Loucy (cell line): ENCODE data around the gene TTC29.

Source experiments
- EZH2phosphoT487 ChIP-seq: fragments of 200-600 bp; IDR thresholded peaks from 2 replicates; pipeline ENCODE4 v1.6.1; 2018; ENCODE audit warnings: antibody characterized with exemption, mild to moderate bottlenecking, moderate library complexity, borderline replicate concordance
- TF ChIP-seq, protein P1 (sequence below): fragments of 200-600 bp; sonication (generic); conservative IDR thresholded peaks from 2 replicates; pipeline ENCODE4 v1.5.1; 2014; ENCODE audit warnings: mild to moderate bottlenecking, antibody characterized with exemption, low read length

- TF ChIP-seq, protein P1, sequence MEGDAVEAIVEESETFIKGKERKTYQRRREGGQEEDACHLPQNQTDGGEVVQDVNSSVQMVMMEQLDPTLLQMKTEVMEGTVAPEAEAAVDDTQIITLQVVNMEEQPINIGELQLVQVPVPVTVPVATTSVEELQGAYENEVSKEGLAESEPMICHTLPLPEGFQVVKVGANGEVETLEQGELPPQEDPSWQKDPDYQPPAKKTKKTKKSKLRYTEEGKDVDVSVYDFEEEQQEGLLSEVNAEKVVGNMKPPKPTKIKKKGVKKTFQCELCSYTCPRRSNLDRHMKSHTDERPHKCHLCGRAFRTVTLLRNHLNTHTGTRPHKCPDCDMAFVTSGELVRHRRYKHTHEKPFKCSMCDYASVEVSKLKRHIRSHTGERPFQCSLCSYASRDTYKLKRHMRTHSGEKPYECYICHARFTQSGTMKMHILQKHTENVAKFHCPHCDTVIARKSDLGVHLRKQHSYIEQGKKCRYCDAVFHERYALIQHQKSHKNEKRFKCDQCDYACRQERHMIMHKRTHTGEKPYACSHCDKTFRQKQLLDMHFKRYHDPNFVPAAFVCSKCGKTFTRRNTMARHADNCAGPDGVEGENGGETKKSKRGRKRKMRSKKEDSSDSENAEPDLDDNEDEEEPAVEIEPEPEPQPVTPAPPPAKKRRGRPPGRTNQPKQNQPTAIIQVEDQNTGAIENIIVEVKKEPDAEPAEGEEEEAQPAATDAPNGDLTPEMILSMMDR: no peak
- TF ChIP-seq EZH2phosphoT487: no peak
Measured at GRCh38 chr4:146791439-146791838, 154.2 kb downstream of the TTC29 start.
